SH-SY5Y (cell line): ENCODE measurements around the gene SSC5D.

ENCODE experiments used
- GATA2 ChIP-seq: IDR thresholded peaks from 2 replicates; pipeline ENCODE4 v1.6.1; 2011; ENCODE audit warnings: mild to moderate bottlenecking, low read depth, low read length
- GATA3 ChIP-seq: IDR thresholded peaks from 2 replicates; pipeline ENCODE4 v1.6.1; 2011; ENCODE audit warnings: low read depth, mild to moderate bottlenecking, low read length, moderate library complexity

Gene SSC5D

GRCh38 chr19:55535965-55536350 is 47.7 kb downstream of the SSC5D start:
- TF ChIP-seq GATA2 (no peak), GATA3 (no peak)

- TF ChIP-seq GATA2 (no peak), GATA3 (no peak)
These were observed 48.1 kb downstream of the SSC5D start for GRCh38 chr19:55536366-55536765.

DNA sequence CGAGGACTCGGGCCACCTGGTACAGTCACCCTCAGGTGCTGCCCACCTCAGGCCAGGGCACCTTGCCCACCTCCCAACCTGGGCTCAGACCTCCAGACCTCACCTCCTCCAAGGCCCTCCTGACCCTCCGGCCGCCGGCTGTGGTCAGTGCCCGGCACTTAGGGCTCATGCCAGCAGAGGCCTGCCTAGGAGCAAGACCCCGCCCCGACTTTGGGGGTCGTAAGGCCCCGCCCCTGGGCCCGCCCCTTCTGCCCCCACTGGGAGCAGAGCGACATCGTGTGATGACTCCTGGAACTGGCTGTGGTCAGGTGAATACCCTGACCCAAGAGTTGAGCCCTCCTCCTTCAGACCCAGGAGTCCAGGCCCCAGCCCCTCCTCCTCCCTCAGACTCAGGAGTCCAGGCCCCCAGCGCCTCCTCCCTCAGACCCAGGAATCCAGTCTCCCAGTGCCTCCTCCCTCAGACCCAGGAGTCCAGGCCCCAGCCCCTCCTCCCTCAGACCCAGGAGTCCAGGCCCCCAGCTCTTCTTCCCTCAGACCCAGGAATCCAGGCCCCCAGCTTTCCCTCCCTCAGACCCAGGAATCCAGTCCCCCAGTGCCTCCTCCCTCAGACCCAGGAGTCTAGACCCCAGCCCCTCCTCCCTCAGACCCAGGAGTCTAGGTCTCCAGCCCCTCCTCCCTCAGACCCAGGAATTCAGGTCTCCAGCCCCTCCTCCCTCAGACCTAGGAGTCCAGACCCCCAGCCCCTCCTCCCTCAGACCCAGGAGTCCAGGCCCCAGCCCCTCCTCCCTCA is 48.9 kb downstream of the SSC5D start, which contains the start of gene SBK2:
Gene SBK2 (minus strand): TSS at position 183 of the 790 bp plus-strand sequence. CDS start 839 bp downstream, outside the sequence.
- no peak for TF ChIP-seq GATA2
- TF ChIP-seq GATA3: no peak

DNA sequence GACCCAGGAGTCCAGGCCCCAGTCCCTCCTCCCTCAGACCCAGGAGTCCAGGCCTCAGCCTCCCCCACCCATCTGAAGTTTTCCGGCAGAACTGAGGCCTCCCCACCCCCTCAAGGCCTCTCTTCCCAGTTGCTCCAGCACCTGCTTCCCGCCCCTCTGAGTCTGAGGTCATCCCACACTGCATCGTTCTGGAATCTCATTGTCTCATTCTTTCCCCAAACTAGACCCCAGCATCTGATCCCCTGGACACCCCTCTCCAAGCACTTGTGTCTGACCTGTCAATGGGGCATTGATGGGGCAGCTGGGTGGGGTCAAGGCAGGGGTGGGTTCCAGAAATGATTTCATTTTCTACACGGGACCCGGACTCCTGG is 49.5 kb downstream of the SSC5D start:
- TF ChIP-seq GATA3 (no peak), GATA2 (no peak)

GRCh38 chr19:55538132-55538531 is 49.9 kb downstream of the SSC5D start:
- TF ChIP-seq GATA3 (no peak), GATA2 (no peak)

GRCh38 chr19:55539090-55539984 is 51.1 kb downstream of the SSC5D start:
- TF ChIP-seq GATA3: no peak
- no peak for TF ChIP-seq GATA2

- TF ChIP-seq GATA3: no peak
These were observed 52.4 kb downstream of the SSC5D start for GRCh38 chr19:55540619-55541018.

DNA sequence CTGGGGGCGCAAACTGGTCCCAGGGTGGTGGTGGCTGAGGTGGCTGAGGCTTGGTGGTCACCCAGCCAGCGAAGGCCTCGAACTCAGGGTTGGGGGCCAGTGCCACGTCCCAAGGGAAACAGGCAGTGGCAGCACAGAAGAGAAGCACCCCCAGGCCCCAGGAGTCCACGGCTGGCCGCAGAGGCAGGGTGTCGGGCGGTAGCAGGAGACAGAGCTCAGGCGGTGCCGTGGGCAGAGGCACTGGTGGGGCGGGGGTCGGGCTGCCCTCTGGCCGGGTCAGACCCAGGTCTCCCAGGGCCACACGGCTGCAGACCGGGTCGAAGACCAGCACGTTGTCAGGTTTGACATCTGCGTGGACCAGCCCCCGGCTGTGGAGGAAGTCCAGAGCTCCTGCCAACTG is 52.9 kb downstream of the SSC5D start:
- TF ChIP-seq GATA2 (no peak), GATA3 (no peak)

GRCh38 chr19:55542292-55542855 is 54.1 kb downstream of the SSC5D start:
- TF ChIP-seq GATA3: no peak

- TF ChIP-seq GATA2: no peak
- TF ChIP-seq GATA3: no peak
These were observed 55.3 kb downstream of the SSC5D start for GRCh38 chr19:55543567-55543966.

- TF ChIP-seq GATA3 (no peak), GATA2 (no peak)
These were observed 55.8 kb downstream of the SSC5D start for GRCh38 chr19:55544014-55544413.

GRCh38 chr19:55544776-55545439 is 56.7 kb downstream of the SSC5D start:
- TF ChIP-seq GATA2 (no peak), GATA3 (no peak)

- TF ChIP-seq GATA3 (no peak), GATA2 (no peak)
These were observed 57.2 kb downstream of the SSC5D start, which contains the start of gene SBK3 for GRCh38 chr19:55545443-55545842. SBK3 (minus strand) TSS chr19:55545543; CDS start chr19:55545543, 0 bp downstream.

DNA sequence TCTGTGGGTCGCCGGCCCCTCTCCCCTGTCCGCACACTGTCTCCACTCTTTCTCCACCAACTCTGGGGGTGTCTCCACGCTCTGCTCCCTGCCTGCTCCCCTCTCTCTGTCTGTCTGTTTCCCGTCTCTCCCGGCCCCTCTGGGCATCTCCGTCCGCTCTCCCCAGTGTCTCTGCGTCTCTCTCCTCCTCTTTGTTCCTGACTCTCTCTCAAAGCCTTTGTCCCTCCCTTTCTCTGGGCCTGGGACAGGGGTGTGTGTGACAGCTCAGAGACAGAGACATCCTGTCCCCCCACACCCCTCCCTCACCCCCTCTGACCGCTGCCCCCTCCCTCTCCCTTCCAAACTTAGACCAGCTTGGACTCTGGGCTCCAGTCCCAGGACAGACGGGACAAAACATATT is 57.8 kb downstream of the SSC5D start:
- no peak for TF ChIP-seq GATA2
- TF ChIP-seq GATA3: no peak
